Hepatocyte (in vitro differentiated cells): Measurements from ENCODE around the gene NPAS3. TPM values are rescaled to one million over a fixed set of nuclear protein-coding genes. Genes with fewer than 3 reads are reported as not detected.

Experiments
- DNase-seq: peaks from one replicate; pipeline ENCODE4 v3.0.0-alpha.2; 2016; ENCODE audit warnings: low spot score
- H2AFZ ChIP-seq: fragments of 200-600 bp; sonication (generic); 2 replicates; pipeline ENCODE4 v1.6.0; 2016; ENCODE audit warnings: antibody characterized with exemption, mild to moderate bottlenecking
- H3K27ac ChIP-seq: fragments of 200-600 bp; sonication (generic); 2 replicates; pipeline ENCODE4 v1.5.1; 2016; ENCODE audit warnings: mild to moderate bottlenecking
- H3K27me3 ChIP-seq: fragments of 200-600 bp; sonication (generic); 2 replicates; pipeline ENCODE4 v1.6.1; 2016
- H3K36me3 ChIP-seq: fragments of 200-600 bp; sonication (generic); replicated peaks from 2 replicates; pipeline ENCODE4 v1.5.1; 2016; ENCODE audit warnings: low read depth; ENCODE audit not compliant: insufficient read depth
- H3K4me1 ChIP-seq: fragments of 200-600 bp; sonication (generic); 2 replicates; pipeline ENCODE4 v1.5.1; 2016; ENCODE audit warnings: mild to moderate bottlenecking, moderate library complexity; ENCODE audit not compliant: insufficient read depth
- H3K4me2 ChIP-seq: fragments of 200-600 bp; sonication (generic); 2 replicates; pipeline ENCODE4 v1.6.0; 2016
- H3K4me3 ChIP-seq: fragments of 200-600 bp; sonication (generic); 2 replicates; pipeline ENCODE4 v1.5.1; 2016; ENCODE audit warnings: mild to moderate bottlenecking
- H3K79me2 ChIP-seq: fragments of 200-600 bp; sonication (generic); 2 replicates; pipeline ENCODE4 v1.6.0; 2017; ENCODE audit warnings: mild to moderate bottlenecking
- H3K9me2 ChIP-seq: fragments of 200-600 bp; sonication (generic); replicated peaks from 2 replicates; pipeline ENCODE4 v1.6.0; 2017; ENCODE audit warnings: mild to moderate bottlenecking; ENCODE audit not compliant: insufficient read depth
- H3K9me3 ChIP-seq: fragments of 200-600 bp; sonication (generic); 2 replicates; pipeline ENCODE4 v1.5.1; 2016; ENCODE audit warnings: low read depth, mild to moderate bottlenecking
- H4K20me1 ChIP-seq: fragments of 200-600 bp; sonication (generic); 2 replicates; pipeline ENCODE4 v1.6.0; 2016; ENCODE audit warnings: mild to moderate bottlenecking; ENCODE audit not compliant: insufficient read depth, poor library complexity, severe bottlenecking
- EZH2 ChIP-seq: fragments of 200-600 bp; sonication (generic); IDR thresholded peaks from 2 replicates; pipeline ENCODE4 v1.6.1; 2016; ENCODE audit warnings: antibody characterized with exemption, mild to moderate bottlenecking, borderline replicate concordance
- EZH2phosphoT487 ChIP-seq: fragments of 200-600 bp; sonication (generic); IDR thresholded peaks from one replicate; pipeline ENCODE4 v1.6.1; 2018; ENCODE audit warnings: antibody characterized with exemption, mild to moderate bottlenecking, low read depth, moderate library complexity; ENCODE audit not compliant: unreplicated experiment, severe bottlenecking
- WGBS: methylation state at CpG from one replicate; pipeline ENCODE4 v1.1.6; 2016; ENCODE audit warnings: low lambda C conversion rate; ENCODE audit errors: missing lambda C conversion rate; 5-methylcytosine and 5-hydroxymethylcytosine counted together
- polyA plus RNA-seq: library from polyadenylated mRNA; unstranded; fragments of >200 nt; fragmentation: Nextera tagmentation; extraction: Ambion mirVana; gene quantifications from 2 replicates; pipeline ENCODE4 v1.2.1, GENCODE V29; 2016
- total RNA-seq: library from RNA; depleted of rRNA; stranded (reverse); fragments of >200 nt; gene quantifications from 2 replicates; pipeline ENCODE4 v1.2.3, GENCODE V29; 2014
- TF ChIP-seq, protein P1 (sequence below): fragments of 200-600 bp; sonication (generic); IDR thresholded peaks from 2 replicates; pipeline ENCODE4 v1.5.1; 2016; ENCODE audit warnings: antibody characterized with exemption, mild to moderate bottlenecking; ENCODE audit not compliant: poor library complexity

The NPAS3 gene
- total and polyA plus RNA-seq, 2 experiments from 2014 or later, result 0.11 to 1.1 TPM

DNA sequence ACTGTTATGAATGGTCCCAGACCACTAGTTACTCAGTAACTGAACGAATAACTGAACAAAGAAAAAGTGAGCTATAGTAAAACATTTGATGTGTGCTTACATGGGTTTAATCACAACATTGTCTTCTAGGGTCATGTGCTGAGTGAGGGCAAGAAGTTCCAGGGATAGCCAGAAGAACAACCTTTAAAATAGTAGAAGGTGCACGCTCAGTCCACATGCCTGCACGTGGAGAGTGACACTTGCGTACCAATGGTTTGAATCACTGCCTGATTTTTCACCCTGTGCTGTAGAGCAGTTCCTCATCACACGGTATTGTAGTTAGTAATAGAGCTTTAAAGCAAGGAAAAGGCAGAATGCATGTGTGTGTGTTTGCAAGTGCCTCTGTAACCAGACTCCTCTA lies 788.0 kb downstream of the NPAS3 start:
- Histone ChIP-seq H4K20me1 (no peaks in the 10 kb centered on the region), H3K4me3 (no peak overlapping the region), H3K4me2 (no peak overlapping the region), H3K36me3 (no peaks in the 10 kb centered on the region), H3K9me3 (no peaks in the 10 kb centered on the region), H3K4me1 (peaks cover 7% of the 10 kb centered on the region), H3K79me2 (no peaks in the 10 kb centered on the region), H3K27ac (no peak overlapping the region), H3K27me3 (no peaks in the 10 kb centered on the region), H3K9me2 (no peaks in the 10 kb centered on the region), H2AFZ (no peak overlapping the region)
- 49% methylated on average over 5 of the region's 5 CpGs for WGBS
- peak; percentile 11 for DNase-seq
- TF ChIP-seq EZH2phosphoT487 (no peak), EZH2 (no peak)
- TF ChIP-seq, protein P1, sequence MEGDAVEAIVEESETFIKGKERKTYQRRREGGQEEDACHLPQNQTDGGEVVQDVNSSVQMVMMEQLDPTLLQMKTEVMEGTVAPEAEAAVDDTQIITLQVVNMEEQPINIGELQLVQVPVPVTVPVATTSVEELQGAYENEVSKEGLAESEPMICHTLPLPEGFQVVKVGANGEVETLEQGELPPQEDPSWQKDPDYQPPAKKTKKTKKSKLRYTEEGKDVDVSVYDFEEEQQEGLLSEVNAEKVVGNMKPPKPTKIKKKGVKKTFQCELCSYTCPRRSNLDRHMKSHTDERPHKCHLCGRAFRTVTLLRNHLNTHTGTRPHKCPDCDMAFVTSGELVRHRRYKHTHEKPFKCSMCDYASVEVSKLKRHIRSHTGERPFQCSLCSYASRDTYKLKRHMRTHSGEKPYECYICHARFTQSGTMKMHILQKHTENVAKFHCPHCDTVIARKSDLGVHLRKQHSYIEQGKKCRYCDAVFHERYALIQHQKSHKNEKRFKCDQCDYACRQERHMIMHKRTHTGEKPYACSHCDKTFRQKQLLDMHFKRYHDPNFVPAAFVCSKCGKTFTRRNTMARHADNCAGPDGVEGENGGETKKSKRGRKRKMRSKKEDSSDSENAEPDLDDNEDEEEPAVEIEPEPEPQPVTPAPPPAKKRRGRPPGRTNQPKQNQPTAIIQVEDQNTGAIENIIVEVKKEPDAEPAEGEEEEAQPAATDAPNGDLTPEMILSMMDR, result no peak

DNA sequence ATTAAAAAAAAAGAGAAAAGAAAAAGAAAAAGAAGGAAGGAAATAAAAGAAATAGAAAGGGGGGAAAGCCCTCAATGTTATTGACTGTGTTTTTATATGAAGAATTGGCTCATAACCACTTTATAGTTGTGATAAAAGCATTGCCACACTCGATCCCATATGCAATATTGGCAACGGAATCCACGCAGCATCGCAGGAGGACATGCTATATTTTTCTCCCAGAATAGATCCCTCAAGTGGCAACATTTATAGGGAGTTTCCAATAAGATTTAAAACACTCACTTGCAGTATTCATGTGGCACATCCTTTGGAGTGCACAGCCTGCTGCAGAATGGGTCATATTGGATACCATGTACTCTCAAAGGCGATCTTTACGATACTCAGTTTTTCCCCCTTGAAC lies 788.9 kb downstream of the NPAS3 start:
- no peaks in the 10 kb centered on the region for H3K27me3 ChIP-seq
- peaks cover 7% of the 10 kb centered on the region for H3K4me1 ChIP-seq
- no peaks in the 10 kb centered on the region for H3K9me3 ChIP-seq
- 58% methylated on average over 6 of the region's 6 CpGs for WGBS
- no peak overlapping the region for H3K27ac ChIP-seq
- no peak for TF ChIP-seq EZH2phosphoT487
- no peaks in the 10 kb centered on the region for H3K36me3 ChIP-seq
- H2AFZ ChIP-seq, result no peak overlapping the region
- no peaks in the 10 kb centered on the region for H3K79me2 ChIP-seq
- H3K9me2 ChIP-seq, result no peaks in the 10 kb centered on the region
- H4K20me1 ChIP-seq, result no peaks in the 10 kb centered on the region
- no peak overlapping the region for H3K4me2 ChIP-seq
- H3K4me3 ChIP-seq, result no peak overlapping the region
- DNase-seq, result no peak

DNA sequence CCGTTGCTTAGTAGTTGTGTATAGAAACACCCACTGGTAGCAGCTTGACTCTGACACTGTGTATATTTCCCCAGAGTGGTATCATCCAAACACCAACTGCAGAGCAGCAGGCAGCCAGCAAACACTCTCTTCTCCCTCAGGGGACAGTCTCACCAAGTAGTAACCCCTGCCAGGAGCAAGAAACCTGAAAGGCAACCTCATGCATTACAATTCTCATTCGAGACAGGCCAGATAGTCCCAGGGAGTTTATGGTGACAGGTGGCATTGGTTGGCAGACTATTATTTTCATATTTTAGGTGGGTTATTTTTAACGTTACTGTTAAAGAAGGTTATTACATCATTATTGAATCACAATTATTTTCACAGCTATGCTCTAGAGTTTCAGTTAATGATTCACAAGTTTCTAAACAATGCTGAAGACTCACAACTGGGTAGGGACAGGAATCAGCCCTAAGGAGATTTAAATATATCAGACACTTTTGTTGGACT lies 789.4 kb downstream of the NPAS3 start:
- Histone ChIP-seq H3K4me2 (no peak overlapping the region), H3K27ac (no peak overlapping the region), H4K20me1 (no peaks in the 10 kb centered on the region), H2AFZ (no peak overlapping the region), H3K4me1 (peaks cover 7% of the 10 kb centered on the region), H3K9me3 (no peaks in the 10 kb centered on the region), H3K9me2 (no peaks in the 10 kb centered on the region), H3K79me2 (no peaks in the 10 kb centered on the region), H3K36me3 (no peaks in the 10 kb centered on the region), H3K4me3 (no peak overlapping the region), H3K27me3 (no peaks in the 10 kb centered on the region)
- DNase-seq, result no peak
- TF ChIP-seq EZH2, result no peak
- TF ChIP-seq EZH2phosphoT487, result no peak
- TF ChIP-seq, protein P1, result no peak
- WGBS, result 37% methylated on average over 3 of the region's 3 CpGs

DNA sequence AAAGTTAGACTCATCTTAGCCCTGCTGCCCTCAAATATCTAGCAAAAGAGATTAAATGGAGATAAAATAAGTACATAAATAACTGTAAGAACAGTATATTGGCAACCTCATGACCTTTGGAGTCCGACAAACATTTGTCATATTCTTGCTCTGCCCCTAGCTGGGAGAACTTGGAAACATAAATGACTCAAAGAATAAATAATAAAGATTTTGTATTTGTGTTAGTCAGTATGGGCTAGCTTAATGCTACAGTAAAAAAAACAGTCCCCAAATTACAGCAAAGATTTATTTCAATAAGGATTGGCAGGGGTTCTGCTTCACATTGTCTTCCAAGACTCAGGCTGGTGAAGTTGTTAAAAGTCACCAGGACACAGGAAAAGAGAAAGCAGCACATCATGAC lies 791.5 kb downstream of the NPAS3 start:
- no peaks in the 10 kb centered on the region for H3K9me3 ChIP-seq
- TF ChIP-seq, protein P1, result no peak
- TF ChIP-seq EZH2, result no peak
- TF ChIP-seq EZH2phosphoT487, result no peak
- H3K27me3 ChIP-seq, result no peaks in the 10 kb centered on the region

More for the DNA sequence above, 791.5 kb downstream of the NPAS3 start:
- Histone ChIP-seq H3K79me2 (no peaks in the 10 kb centered on the region), H3K4me1 (peaks cover 7% of the 10 kb centered on the region), H2AFZ (no peak overlapping the region), H3K4me3 (no peak overlapping the region), H3K4me2 (no peak overlapping the region), H3K27ac (no peak overlapping the region), H3K36me3 (no peaks in the 10 kb centered on the region), H3K9me2 (no peaks in the 10 kb centered on the region), H4K20me1 (no peaks in the 10 kb centered on the region)
- no peak for DNase-seq
- WGBS, result 77% methylated on average over 1 of the region's 1 CpG
